HepG2 (cell line): ENCODE results near the gene COQ3. TPM values are rescaled to one million over a fixed set of nuclear protein-coding genes. Genes with fewer than 3 reads are reported as not detected.

Experiments
- CENPT ChIP-seq: sonication (generic); formaldehyde crosslinking; IDR thresholded peaks from 2 replicates; pipeline ENCODE4 v1.8.0; 2022; ENCODE audit warnings: low read depth, mild to moderate bottlenecking, moderate library complexity, missing genetic modification reagents
- CREBL2 ChIP-seq: sonication (generic); formaldehyde crosslinking; IDR thresholded peaks from 2 replicates; pipeline ENCODE4 v1.8.1; 2023; ENCODE audit warnings: missing genetic modification reagents, mild to moderate bottlenecking, borderline replicate concordance
- DPF2 ChIP-seq: sonication (generic); formaldehyde crosslinking; IDR thresholded peaks from 2 replicates; pipeline ENCODE4 v1.4.0; 2020; ENCODE audit warnings: mild to moderate bottlenecking, low read depth, missing genetic modification reagents, borderline replicate concordance
- E2F5 ChIP-seq: sonication (generic); formaldehyde crosslinking; conservative IDR thresholded peaks from 2 replicates; pipeline ENCODE4 v1.4.0; 2020; ENCODE audit warnings: missing genetic modification reagents
- GTF3A ChIP-seq: sonication (generic); formaldehyde crosslinking; conservative IDR thresholded peaks from 2 replicates; pipeline ENCODE4 v1.4.0; 2020; ENCODE audit warnings: mild to moderate bottlenecking, missing genetic modification reagents
- GZF1 ChIP-seq: sonication (generic); formaldehyde crosslinking; IDR thresholded peaks from 2 replicates; pipeline ENCODE4 v1.5.1; 2020; ENCODE audit warnings: mild to moderate bottlenecking, missing genetic modification reagents
- PLRG1 ChIP-seq: fragments of 450-650 bp; conservative IDR thresholded peaks from 2 replicates; pipeline ENCODE4 v1.6.1; 2016
- PPARG ChIP-seq: conservative IDR thresholded peaks from 2 replicates; pipeline ENCODE4 v1.6.1; 2016; ENCODE audit warnings: missing biosample characterization, missing genetic modification reagents
- RELA ChIP-seq: sonication (generic); formaldehyde crosslinking; IDR thresholded peaks from 2 replicates; pipeline ENCODE4 v1.4.0; 2020; ENCODE audit warnings: missing genetic modification reagents
- SIX1 ChIP-seq: sonication (generic); formaldehyde crosslinking; IDR thresholded peaks from 2 replicates; pipeline ENCODE4 v1.4.0; 2020; ENCODE audit warnings: missing genetic modification reagents, borderline replicate concordance
- SP2 ChIP-seq: sonication (generic); formaldehyde crosslinking; IDR thresholded peaks from 2 replicates; pipeline ENCODE4 v1.5.1; 2020; ENCODE audit warnings: mild to moderate bottlenecking, missing genetic modification reagents
- ZBTB46 ChIP-seq: sonication (generic); formaldehyde crosslinking; IDR thresholded peaks from 2 replicates; pipeline ENCODE4 v1.4.0; 2020; ENCODE audit warnings: mild to moderate bottlenecking, missing genetic modification reagents, borderline replicate concordance
- ZFX ChIP-seq: sonication (generic); formaldehyde crosslinking; IDR thresholded peaks from 2 replicates; pipeline ENCODE4 v1.4.0; 2020; ENCODE audit warnings: mild to moderate bottlenecking, low read depth, missing genetic modification reagents, moderate library complexity
- ZNF160 ChIP-seq: sonication (generic); formaldehyde crosslinking; IDR thresholded peaks from 2 replicates; pipeline ENCODE4 v1.8.0; 2022; ENCODE audit warnings: mild to moderate bottlenecking, inconsistent platforms, missing genetic modification reagents
- ZNF24 ChIP-seq: fragments of 450-650 bp; IDR thresholded peaks from 2 replicates; pipeline ENCODE4 v1.6.1; 2017; ENCODE audit warnings: antibody characterized with exemption, mild to moderate bottlenecking
- ZNF251 ChIP-seq: sonication (generic); formaldehyde crosslinking; IDR thresholded peaks from 2 replicates; pipeline ENCODE4 v1.9.0; 2021; ENCODE audit warnings: mild to moderate bottlenecking, missing genetic modification reagents
- ZNF3 ChIP-seq: IDR thresholded peaks from 2 replicates; pipeline ENCODE4 v1.7.0; 2017; ENCODE audit warnings: inconsistent platforms
- ZNF629 ChIP-seq: sonication (generic); formaldehyde crosslinking; conservative IDR thresholded peaks from 2 replicates; pipeline ENCODE4 v1.5.0; 2020; ENCODE audit warnings: missing genetic modification reagents
- ZNF7 ChIP-seq: IDR thresholded peaks from 2 replicates; pipeline ENCODE4 v1.6.1; 2016; ENCODE audit warnings: missing biosample characterization, missing genetic modification reagents
- ZSCAN20 ChIP-seq: sonication (generic); formaldehyde crosslinking; IDR thresholded peaks from 2 replicates; pipeline ENCODE4 v1.4.0; 2020; ENCODE audit warnings: missing genetic modification reagents, mild to moderate bottlenecking, borderline replicate concordance
- polyA plus RNA-seq, 8 experiments: library from polyadenylated mRNA; depleted of rRNA in 3 of 8; stranded (reverse) in 7 of 8; unstranded in 1 of 8; fragments of >200 nt; fragmentation: Illumina TruSeq in 4 of 8; extraction: Trizol in 4 of 8; gene quantifications; 2 replicates each; pipeline versions ENCODE4 v1.2.1 to v1.2.3, GENCODE V29; 2011 to 2016; ENCODE audit warnings: low read depth in 4 of 8, missing spikeins in 1 of 8, mixed read lengths in 1 of 8; ENCODE audit not compliant: insufficient read depth in 1 of 8
- total RNA-seq, 5 experiments: library from RNA; depleted of rRNA; stranded (reverse); fragments of >200 nt; fragmentation: Illumina TruSeq; extraction: Trizol; gene quantifications; 2 replicates each; pipeline ENCODE4 v1.2.3, GENCODE V29; 2016; ENCODE audit warnings: low read depth in 1 of 5
- TF ChIP-seq, protein P1 (sequence below): sonication (generic); formaldehyde crosslinking; IDR thresholded peaks from 2 replicates; pipeline ENCODE4 v1.8.1; 2022; ENCODE audit warnings: low read depth, mild to moderate bottlenecking, missing genetic modification reagents
- TF ChIP-seq, protein P2 (sequence below): IDR thresholded peaks from 2 replicates; pipeline ENCODE4 v1.6.1; 2016; ENCODE audit warnings: mild to moderate bottlenecking

The COQ3 gene
- total and polyA plus RNA-seq, 2 of the 13 experiments (the other 11 are each of a cell fraction or from before 2014, with no cell fraction given) = 5.3 to 20.5 TPM

DNA sequence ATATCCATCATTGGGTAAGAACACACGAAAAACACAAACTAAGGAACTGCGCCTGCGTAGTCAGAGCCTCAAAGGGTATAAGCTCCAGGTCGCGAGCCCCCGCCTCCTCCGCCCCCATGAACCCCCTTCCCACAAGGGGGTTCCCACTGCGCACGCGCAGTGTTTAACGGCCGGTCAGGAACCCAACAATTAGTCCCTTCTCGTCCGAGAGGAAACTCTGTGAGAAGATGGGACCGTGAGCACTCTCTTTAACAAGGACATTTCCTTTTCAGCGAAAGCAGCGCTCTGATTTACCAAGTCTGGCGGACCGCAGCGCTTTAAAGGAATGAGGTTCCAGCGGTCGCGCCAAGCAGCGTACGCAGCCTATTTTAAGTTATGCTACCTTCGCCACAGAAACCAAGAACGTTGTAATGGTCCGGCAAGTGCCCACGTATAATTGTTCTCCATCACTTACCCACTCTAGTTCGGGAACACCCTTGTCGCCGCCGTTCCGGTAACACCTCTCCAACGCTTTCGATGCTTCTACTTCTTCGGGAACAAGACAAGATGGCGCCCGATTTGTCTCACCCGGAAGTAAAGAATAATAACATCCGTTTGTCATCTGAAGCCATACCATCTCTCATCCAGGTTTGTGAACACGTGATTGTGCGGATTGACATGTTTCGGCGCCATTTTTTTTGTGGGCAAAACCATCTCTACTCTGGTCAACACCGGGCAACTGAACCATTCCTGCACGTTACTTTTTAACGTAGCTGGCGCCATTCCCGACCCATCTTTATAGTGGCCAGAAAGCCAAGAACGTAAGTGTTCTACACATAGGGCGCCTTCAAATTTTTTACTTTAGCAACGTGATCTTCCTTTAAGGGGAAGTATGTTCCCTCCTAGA, 31.0 kb upstream of the COQ3 start, which contains the start of gene PNISR (continued):
- TF ChIP-seq E2F5 (CRISPR knock-in tag) (no peak), CENPT (CRISPR knock-in tag) (no peak), GZF1 (no peak), ZFX (CRISPR knock-in tag) (no peak; the same call in none of the 2 replicates), ZNF629 (CRISPR knock-in tag) (no peak; the same call in 1 of the 2 replicates), ZNF251 (CRISPR knock-in tag) (no peak), ZSCAN20 (no peak), DPF2 (no peak), GTF3A (no peak; the same call in 1 of the 2 replicates), CREBL2 (CRISPR knock-in tag) (0 out of 2 replicates have a peak, but pooled peaks have one; percentile 67), ZNF7 (CRISPR knock-in tag) (no peak), ZNF3 (CRISPR knock-in tag) (no peak), SIX1 (CRISPR knock-in tag) (no peak; the same call in 1 of the 2 replicates), ZNF160 (CRISPR knock-in tag) (peak; percentile 59; the same call in 1 of the 2 replicates), SP2 (peak; percentile 44; the same call in 1 of the 2 replicates), PLRG1 (no peak), PPARG (CRISPR knock-in tag) (peak; percentile 12; the same call in 1 of the 2 replicates), ZBTB46 (CRISPR knock-in tag) (no peak; the same call in 1 of the 2 replicates), RELA (CRISPR knock-in tag) (peak; percentile 44; the same call in 1 of the 2 replicates), ZNF24 (no peak)
- TF ChIP-seq, protein P1, sequence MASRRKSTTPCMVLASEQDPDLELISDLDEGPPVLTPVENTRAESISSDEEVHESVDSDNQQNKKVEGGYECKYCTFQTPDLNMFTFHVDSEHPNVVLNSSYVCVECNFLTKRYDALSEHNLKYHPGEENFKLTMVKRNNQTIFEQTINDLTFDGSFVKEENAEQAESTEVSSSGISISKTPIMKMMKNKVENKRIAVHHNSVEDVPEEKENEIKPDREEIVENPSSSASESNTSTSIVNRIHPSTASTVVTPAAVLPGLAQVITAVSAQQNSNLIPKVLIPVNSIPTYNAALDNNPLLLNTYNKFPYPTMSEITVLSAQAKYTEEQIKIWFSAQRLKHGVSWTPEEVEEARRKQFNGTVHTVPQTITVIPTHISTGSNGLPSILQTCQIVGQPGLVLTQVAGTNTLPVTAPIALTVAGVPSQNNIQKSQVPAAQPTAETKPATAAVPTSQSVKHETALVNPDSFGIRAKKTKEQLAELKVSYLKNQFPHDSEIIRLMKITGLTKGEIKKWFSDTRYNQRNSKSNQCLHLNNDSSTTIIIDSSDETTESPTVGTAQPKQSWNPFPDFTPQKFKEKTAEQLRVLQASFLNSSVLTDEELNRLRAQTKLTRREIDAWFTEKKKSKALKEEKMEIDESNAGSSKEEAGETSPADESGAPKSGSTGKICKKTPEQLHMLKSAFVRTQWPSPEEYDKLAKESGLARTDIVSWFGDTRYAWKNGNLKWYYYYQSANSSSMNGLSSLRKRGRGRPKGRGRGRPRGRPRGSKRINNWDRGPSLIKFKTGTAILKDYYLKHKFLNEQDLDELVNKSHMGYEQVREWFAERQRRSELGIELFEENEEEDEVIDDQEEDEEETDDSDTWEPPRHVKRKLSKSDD (CRISPR knock-in tag) = peak; percentile 51; the same call in 1 of the 2 replicates
- TF ChIP-seq, protein P2, sequence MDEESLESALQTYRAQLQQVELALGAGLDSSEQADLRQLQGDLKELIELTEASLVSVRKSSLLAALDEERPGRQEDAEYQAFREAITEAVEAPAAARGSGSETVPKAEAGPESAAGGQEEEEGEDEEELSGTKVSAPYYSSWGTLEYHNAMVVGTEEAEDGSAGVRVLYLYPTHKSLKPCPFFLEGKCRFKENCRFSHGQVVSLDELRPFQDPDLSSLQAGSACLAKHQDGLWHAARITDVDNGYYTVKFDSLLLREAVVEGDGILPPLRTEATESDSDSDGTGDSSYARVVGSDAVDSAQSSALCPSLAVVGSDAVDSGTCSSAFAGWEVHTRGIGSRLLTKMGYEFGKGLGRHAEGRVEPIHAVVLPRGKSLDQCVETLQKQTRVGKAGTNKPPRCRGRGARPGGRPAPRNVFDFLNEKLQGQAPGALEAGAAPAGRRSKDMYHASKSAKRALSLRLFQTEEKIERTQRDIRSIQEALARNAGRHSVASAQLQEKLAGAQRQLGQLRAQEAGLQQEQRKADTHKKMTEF (CRISPR knock-in tag) = peak; percentile 56; the same call in 1 of the 2 replicates
